RWPE1 (cell line): Measurements from ENCODE around the gene AHCYL1.
"Not testable (repeated sequence)": the region's sequence is repeated elsewhere in the genome, so short reads cannot be mapped to it uniquely, and the experiment has no call there.

Experiments
- CTCF ChIA-PET: fragments of 350-600 bp; sonication (Branson Sonifier 250); formaldehyde crosslinking; extraction: SDS; loops from one replicate; lab custom pipeline; 2021; lab: Yijun Ruan, JAX
- POLR2A ChIA-PET: fragments of 400-600 bp; formaldehyde crosslinking; extraction: SDS; loops from one replicate; lab custom pipeline; 2020; ENCODE audit warnings: antibody characterized with exemption; ENCODE audit not compliant: low non-redundant PET; lab: Yijun Ruan, JAX
- DNase-seq: peaks from one replicate; pipeline ENCODE4 v3.0.0; 2012; ENCODE audit warnings: low spot score
- H3K27ac ChIP-seq: fragments of 450-650 bp; 2 replicates; pipeline ENCODE4 v1.5.1; 2017
- TF ChIP-seq, protein P1 (sequence below): fragments of 450-650 bp; conservative IDR thresholded peaks from 2 replicates; pipeline ENCODE4 v1.5.1; 2017; ENCODE audit warnings: low read depth, mild to moderate bottlenecking

Gene AHCYL1

DNA sequence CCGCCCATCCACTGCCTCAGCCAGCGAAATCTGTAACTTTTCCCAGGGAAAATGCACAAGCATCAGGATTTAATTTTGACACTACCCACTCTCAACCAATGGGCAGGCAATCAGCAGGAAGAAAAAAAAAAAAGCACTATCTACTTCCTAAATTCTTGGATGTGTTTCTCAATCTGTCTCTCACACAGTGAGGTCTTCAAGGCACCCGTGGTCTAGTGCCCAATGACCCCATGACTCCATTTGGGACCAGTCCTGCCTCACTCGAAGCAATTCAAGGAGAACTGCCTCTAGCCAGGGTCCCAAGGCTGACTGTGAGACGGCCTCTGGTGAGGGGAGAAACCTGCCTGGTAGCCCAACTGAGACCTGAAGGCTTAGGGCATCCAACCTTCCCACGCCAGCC, 38.1 kb upstream of the AHCYL1 start:
- TF ChIP-seq, protein P1, sequence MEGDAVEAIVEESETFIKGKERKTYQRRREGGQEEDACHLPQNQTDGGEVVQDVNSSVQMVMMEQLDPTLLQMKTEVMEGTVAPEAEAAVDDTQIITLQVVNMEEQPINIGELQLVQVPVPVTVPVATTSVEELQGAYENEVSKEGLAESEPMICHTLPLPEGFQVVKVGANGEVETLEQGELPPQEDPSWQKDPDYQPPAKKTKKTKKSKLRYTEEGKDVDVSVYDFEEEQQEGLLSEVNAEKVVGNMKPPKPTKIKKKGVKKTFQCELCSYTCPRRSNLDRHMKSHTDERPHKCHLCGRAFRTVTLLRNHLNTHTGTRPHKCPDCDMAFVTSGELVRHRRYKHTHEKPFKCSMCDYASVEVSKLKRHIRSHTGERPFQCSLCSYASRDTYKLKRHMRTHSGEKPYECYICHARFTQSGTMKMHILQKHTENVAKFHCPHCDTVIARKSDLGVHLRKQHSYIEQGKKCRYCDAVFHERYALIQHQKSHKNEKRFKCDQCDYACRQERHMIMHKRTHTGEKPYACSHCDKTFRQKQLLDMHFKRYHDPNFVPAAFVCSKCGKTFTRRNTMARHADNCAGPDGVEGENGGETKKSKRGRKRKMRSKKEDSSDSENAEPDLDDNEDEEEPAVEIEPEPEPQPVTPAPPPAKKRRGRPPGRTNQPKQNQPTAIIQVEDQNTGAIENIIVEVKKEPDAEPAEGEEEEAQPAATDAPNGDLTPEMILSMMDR = no peak
- POLR2A ChIA-PET = no interaction called here
- CTCF ChIA-PET = no interaction called here

DNA sequence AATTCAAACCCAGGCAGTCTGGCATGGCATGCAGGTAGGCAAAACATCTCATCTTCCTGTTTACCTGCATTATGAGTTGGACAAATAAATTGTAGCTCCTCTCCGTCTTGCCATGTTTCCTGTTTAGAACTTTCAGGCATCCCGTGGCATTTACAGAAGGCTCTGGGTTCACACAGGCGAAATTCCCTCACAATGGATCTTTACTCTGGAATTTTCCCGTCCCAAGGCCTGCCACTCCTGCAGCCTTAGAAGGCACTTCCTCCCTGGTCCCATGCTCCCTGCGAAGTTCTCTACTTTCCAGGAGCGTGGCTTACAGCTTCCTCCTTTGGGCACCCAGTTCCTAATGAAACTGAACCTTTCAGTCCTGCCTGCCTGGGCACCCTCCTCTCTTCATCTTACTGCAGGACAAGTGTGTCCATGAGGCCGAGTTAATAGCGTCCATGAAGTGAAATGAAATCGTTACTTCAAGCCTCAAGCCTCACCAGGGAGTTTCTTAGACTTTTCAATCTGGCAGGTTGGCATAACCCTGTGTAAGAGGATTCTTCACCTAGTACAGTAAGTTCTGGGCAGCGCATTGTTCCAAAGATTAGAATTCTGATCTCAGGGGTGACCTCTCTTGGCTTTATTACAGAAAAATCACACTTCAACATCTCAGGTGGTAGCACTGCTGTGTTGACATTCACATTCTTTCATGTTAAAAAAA, 36.8 kb upstream of the AHCYL1 start:
- ChIA-PET POLR2A (no interaction called here), CTCF (no interaction called here)
- no peak overlapping the region for H3K27ac ChIP-seq
- TF ChIP-seq, protein P1 = no peak
- no peak for DNase-seq

More for the DNA sequence above, 38.1 kb upstream of the AHCYL1 start:
- DNase-seq = no peak
- no peak overlapping the region for H3K27ac ChIP-seq

DNA sequence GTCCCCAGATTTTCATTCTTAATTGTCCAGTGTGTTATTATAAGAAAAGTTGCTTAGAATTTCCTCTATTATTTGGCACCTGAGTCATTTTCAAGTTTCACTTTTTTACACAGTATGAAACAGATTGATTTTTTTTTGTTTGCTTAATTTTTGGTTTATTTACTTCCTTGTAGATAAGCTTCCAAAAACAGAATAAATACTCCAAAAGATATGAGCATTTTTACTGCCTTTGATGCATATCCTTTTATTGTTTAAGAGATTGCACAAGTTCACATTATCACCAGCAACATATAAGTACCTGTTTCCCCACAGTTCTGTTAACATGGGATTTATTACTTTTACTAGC, 36.3 kb upstream of the AHCYL1 start:
- no peak overlapping the region for H3K27ac ChIP-seq
- DNase-seq = no peak
- TF ChIP-seq, protein P1 = no peak
- POLR2A ChIA-PET = no interaction called here
- CTCF ChIA-PET = interaction anchor here (0.7 kb wide), 1 partner anchor 50 kb away, joined by 3 read pairs; no protein-coding TSS in a partner anchor

DNA sequence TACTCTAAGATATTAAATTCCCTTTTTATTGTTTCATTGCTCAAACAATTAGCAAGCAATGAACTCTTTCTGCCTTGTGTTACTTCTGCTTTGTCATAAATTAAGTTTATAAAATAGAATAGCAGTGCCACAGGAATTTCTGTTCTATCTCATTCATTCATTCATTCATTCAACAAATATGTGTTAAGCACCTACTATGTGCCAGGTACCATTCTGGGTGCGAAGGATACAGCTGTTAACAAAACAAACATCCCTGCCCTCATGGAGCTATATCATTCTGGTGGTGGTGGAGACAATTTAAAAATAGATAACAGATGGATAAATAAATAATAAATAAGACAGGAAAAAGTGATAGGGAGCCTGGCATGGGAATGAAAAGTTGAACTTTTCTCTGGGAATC, 34.5 kb upstream of the AHCYL1 start:
- ChIA-PET CTCF (interaction anchor here (0.7 kb wide), 1 partner anchor 24 kb away, joined by 3 read pairs; no protein-coding TSS in a partner anchor), POLR2A (no interaction called here)
- TF ChIP-seq, protein P1 = no peak
- DNase-seq = no peak
- H3K27ac ChIP-seq = no peak overlapping the region

DNA sequence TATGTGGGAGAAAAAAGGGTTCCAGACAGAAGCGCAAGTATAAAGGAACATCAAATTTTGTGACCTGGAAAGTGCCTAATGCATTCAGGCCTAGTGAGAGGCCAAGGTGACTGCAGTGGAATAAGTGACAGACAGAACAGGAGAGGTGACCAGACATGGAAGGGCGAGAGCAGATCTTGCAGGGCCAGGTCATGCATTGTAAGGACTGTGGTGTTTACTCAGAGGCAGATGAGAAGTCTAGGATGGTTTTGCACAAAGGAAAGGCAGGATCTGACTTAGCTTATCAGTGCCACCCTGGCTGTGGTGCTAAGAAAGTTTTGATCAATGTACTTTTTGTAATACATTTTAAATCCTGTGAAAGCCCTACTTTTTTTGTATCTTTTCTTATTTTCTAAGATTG, 34.1 kb upstream of the AHCYL1 start:
- CTCF ChIA-PET = interaction anchor here (0.7 kb wide), 1 partner anchor 24 kb away, joined by 3 read pairs; no protein-coding TSS in a partner anchor

DNA sequence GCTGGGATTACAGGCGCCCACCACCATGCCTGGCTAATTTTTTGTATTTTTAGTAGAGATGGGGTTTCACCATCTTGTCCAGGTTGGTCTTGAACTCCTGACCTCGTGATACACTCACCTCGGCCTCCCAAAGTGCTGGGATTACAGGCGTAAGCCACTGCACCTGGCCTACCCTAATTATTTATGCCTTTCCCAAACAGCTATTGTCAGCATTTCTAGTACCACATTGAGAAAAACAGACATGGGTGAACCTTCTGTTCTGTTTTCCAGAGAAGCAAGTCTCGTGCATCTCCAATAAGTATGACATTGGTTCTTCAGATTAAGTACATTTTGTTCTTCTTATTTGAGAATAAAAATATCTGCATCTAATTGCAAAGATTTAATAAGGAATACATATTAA, 33.1 kb upstream of the AHCYL1 start:
- CTCF ChIA-PET = interaction anchor here (0.6 kb wide), 1 partner anchor 10 kb away, joined by 3 read pairs; no protein-coding TSS in a partner anchor
- DNase-seq, POLR2A ChIA-PET: not testable (repeated sequence)

More for the DNA sequence above, 34.1 kb upstream of the AHCYL1 start:
- no peak for DNase-seq
- TF ChIP-seq, protein P1 = no peak
- no peak overlapping the region for H3K27ac ChIP-seq
- POLR2A ChIA-PET = no interaction called here

DNA sequence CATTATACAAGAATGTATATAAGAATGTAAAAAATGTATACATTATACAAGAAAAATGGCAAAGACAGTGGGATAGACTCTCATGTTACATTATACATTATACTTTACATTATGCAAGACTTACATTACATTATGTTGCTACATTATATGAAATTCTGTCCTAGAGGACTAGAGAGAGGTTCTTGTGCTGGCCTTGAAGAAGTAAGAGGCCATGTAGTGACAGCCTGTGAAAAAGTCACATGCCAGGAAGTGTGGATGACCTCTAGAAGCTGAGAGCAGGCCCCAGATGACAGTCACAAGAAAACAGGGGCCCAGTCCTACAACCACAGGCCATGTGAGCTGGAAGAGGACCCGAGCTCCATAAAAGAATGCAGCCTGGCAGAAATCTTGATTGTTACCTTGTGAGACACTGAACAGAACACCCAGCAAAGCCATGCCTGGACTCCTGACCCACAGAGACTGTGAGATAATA, 30.5 kb upstream of the AHCYL1 start:
- ChIA-PET POLR2A (no interaction called here), CTCF (no interaction called here)
- DNase-seq = no peak
- no peak overlapping the region for H3K27ac ChIP-seq
- TF ChIP-seq, protein P1 = no peak

More for the DNA sequence above, 33.1 kb upstream of the AHCYL1 start:
- H3K27ac ChIP-seq = not testable (repeated sequence)
